SIG-M5 treated with dmso at 0.1 percent for 504 hours (cell line): ENCODE data around the gene MLLT10.

Source experiments
- DNase-seq: peaks from one replicate; lab custom pipeline; 2025; ENCODE audit not compliant: unreplicated experiment; lab: John Stamatoyannopoulos, UW

The MLLT10 gene

DNA sequence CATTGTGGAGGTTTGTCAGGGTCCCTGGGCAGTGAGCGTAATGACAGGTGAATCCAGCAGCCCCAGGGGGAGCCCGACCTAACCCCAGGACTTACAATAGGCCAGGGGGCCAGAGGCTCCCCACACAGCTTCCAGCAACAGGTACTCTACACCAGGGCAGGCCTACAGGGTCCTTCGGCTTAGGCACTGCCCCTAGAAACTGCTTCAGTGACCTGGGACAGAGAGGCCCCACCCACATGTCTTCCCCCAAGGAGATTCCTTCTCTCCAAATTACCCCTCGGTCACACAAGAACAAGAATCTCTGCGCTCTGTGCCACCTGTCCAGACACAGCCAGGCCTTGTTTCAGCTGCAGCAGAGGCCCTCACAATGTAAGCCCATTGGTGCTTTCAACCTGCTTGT lies 32.9 kb upstream of the MLLT10 start:
- DNase-seq = no peak

DNA sequence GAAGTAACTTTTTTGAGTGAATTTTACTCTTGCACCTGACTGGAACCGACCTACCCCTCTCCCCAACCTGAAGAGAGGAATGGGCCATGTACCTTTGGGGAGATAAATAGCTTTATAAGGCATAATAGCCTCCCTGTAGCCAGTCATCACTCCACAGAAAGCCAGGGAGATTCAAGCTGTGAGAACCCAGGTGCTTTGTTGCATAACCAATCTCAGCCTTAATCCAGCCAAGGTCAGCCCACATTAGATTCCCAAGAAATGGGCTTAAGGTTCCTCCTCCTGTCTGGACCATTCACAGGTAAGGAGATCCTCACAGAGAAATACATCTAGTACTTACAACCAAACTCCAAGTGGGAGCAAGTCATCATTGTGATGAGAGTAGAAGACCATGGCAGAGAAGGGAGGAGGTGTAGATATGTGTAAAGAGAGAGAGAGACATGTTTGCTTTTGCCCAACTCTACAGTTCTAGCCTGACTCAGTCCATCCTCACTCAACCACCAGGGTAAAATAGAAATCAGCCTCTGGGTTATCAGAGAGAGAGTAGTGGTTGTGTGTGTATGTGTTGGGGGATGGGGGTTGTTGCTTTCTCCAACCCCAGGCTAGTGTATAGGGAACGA lies 32.2 kb upstream of the MLLT10 start:
- no peak for DNase-seq

- no peak for DNase-seq
Observed at GRCh38 chr10:21502348-21502740, 31.7 kb upstream of the MLLT10 start.

DNA sequence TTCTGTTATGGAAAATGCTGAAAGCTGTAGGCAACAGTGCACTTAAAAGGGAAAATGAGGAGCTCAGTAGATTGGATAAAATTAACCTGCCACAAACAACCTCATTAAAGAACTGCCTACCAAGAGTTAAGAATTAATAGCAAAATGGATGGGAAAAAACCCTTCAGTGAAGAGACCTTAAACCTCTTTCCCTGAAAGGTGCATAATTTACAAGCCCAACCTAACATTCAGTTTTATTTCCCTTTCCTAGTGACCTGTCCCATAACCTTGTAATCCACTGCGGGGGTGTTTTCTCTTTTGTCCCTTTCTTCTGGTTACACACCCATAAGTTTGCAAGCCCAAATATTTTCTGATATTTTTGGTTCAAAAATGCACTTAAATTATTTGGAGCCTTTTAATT lies 30.5 kb upstream of the MLLT10 start:
- DNase-seq = no peak

GRCh38 chr10:21505711-21506278 lies 28.2 kb upstream of the MLLT10 start:
- no peak for DNase-seq

DNA sequence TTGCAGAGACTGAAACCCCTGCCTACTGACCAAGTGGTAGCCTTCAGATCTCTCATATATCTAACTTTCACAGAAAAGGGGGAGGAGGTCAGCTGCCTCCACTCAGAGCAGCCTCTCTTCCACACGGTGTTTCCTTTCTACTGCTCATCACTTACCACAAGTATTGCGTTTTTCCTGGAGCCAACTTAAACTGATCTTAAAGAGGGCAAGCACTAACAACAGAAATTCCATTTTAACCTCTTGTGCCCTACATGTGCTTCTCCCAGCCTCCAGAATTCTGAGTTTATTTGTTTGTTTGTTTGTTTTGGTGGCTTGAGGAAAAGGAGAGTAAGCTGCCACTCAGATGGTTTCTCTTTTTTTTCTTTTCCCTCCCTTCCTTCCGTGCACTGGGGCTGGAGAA lies 27.7 kb upstream of the MLLT10 start:
- DNase-seq = no peak

- no peak for DNase-seq
Observed at GRCh38 chr10:21507150-21507549, 26.9 kb upstream of the MLLT10 start.

- DNase-seq = no peak
Observed at GRCh38 chr10:21508706-21509331, 25.2 kb upstream of the MLLT10 start.

GRCh38 chr10:21509341-21510240 lies 24.4 kb upstream of the MLLT10 start:
- no peak for DNase-seq

- no peak for DNase-seq
Observed at GRCh38 chr10:21510241-21511094, 23.6 kb upstream of the MLLT10 start.

- no peak for DNase-seq
Observed at GRCh38 chr10:21511095-21511570, 22.9 kb upstream of the MLLT10 start.

- no peak for DNase-seq
Observed at GRCh38 chr10:21511946-21512572, 22.0 kb upstream of the MLLT10 start.

DNA sequence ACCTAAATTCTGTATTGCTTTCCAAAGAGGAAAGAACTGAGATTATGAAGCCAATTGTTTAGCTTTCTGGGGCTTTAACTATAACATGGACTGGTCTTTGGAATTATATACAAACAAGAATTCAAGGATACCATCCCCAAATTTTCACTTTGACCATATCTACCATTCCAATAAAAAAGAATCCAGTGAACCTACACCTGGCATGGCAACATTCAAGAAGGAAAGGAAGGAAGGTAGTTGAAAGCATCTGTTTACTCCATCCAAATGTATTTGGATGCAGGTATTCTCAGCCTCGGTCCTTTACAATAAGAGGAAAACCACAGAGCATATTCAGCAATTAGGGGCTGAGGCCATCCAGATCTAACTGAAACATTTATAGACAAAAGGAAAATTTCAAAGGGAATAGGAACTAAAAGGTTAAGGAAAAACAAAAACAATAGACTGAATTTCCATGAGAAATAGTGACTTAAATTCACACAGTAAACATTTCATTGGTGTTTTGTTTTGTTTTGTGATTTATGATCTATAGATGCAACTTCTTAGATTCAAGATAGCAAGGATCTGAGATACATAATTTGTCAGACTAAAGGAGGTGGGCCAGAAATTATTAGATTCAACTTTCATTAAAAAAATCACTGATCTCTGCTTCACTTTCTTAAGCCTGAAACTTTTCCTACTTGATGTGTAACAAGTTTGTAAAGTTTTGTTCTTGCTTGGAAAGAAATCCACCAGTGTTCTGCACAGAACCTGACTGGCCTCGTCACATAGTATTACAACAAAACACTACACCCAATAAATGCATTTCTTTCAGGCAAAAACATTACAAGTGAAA lies 21.2 kb upstream of the MLLT10 start:
- no peak for DNase-seq

DNA sequence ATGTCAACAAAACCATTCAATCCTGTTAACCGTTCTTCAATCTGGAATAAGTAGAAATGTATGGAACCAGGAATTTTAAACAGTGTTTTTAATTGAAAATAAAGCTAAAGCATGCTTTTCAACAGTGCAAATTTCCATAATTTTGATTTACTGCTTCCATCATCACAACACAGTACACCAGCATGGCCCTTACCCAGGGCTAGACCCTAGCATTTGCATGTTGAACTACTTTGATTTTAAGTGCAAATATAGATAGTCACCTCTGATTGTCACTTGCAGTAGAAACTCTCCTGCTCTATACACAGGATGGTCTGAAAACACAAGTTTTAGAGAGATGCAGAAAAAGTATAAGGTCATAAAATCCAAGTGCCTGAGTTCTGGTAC lies 20.6 kb upstream of the MLLT10 start:
- no peak for DNase-seq

DNA sequence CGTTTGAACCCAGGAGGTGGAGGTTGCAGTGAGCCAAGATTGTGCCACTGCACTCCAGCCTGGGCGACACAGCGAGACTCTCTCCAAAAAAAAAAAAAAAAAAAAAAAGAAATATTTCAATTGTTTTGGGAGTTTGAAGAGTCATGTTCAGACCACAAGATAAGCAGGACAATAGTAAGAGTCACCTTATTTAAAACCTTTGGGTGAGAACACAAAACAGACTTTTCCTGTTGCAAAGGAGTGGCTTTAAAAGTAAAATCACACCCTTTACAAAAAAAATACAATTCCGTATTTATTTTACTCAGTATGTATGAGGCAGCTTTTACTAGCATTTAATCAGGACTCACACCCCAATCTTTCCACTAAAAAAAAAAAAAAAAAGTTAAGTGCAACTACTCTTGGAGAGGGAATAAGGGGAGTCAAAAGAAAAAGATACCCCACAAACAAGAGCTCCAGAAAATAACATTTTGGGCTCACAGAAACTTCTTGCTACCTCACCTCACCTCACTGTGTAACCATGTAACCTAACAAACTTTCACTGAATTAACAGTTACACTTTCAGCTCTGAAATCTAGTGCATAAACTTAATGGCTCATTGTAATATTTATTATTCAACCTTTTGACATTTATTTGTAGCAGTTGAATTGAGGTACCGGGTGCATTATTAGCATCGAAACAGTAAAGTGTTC lies 19.8 kb upstream of the MLLT10 start:
- no peak for DNase-seq

DNA sequence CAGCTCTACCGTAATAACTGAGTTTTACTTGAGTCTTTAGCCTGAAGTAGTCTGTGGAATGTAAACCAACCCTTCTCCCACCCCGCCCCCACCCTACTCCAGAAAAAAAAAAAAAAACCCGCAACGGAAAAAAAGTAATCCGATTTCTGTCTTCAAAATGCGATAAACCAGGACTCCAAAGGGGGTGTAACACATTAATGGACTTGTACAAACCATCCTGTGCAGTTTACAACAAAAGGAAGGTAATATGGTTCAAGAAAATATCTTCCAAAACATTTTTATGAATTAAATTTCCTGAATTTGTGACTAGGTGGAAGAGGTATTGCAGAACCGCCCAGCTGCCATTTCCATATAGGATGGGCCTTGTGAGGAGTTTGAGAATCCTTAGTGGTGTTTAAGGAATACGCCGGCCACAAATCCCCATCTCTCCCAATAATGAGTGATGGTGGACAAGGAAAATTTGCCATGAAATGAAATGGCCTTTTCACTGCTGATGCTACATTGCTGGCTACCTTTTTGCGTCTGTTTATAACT lies 19.1 kb upstream of the MLLT10 start:
- no peak for DNase-seq

DNA sequence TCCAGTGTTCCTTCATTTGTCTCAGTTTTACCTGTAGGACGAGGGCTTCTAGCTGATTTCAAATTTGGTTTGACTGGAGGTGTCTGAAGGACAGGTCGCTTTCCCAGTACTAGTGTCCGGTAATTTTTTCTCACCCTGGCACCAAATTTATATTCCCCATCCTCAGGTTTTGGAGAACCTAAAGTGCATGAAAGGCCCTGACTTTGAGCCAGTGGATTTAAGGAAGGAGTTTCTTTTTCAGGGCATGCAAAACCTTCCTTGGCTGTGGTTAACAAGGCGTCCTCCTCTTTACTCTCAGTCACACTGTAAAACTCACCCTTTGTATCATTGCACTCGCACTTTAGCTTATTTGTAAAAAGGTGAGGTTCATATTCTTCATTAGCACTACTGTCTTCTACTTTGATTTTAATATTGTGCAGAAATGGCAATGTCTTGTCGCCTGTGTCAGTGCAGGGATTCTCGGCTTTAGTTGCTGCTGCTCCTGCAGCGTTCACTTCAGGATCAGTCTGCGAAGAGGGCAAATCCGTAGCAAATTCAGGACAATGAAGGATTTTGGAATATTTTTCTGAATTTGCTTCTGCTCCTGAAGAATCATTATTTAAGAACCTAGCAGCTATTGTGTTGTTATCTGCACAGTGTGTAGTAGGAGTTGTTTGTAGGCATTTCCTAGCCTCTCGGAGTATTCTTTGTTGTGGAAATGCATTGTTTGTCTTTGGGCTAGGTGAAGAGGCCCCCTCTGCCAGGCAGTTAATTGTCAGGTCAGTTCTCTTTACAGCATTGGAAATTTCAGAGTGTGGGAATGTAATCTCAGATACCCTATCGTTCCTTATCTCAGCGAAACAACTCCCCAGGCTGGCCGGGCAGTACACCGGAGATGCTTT lies 18.4 kb upstream of the MLLT10 start:
- no peak for DNase-seq
